Tibial artery (tissue), 4 donors: Measurements from ENCODE around the gene RAD51B.
A peak's percentile ranks its signal among the peaks of the same experiment; 100 is the strongest.

ENCODE experiments used
- DNase-seq, 2 donors: peaks; one replicate each; pipeline ENCODE4 v3.0.0-alpha.2; 2019
- H3K27ac ChIP-seq, 2 donors: fragments of 200-600 bp; sonication (generic) in 1 of 2; 1 replicate in 1 of 2; 2 replicates in 1 of 2; pipeline ENCODE4 v1.5.1; 2018 to 2019; ENCODE audit warnings: mild to moderate bottlenecking in 1 of 2
- H3K27me3 ChIP-seq, 2 donors: fragments of 200-600 bp; sonication (generic) in 1 of 2; one replicate each; pipeline versions ENCODE4 v1.5.1 to v1.6.0; 2016 to 2019
- H3K36me3 ChIP-seq, 3 donors: fragments of 200-600 bp; sonication (generic) in 2 of 3; one replicate each; pipeline ENCODE4 v1.5.1; 2016 to 2019; ENCODE audit warnings: mild to moderate bottlenecking in 2 of 3
- H3K4me1 ChIP-seq, 4 donors: fragments of 200-600 bp; sonication (generic) in 2 of 4; 1 replicate in 3 of 4; 2 replicates in 1 of 4; pipeline ENCODE4 v1.5.1; 2016 to 2019
- H3K4me3 ChIP-seq, 2 donors: fragments of 200-600 bp; sonication (generic) in 1 of 2; 1 replicate in 1 of 2; 2 replicates in 1 of 2; pipeline ENCODE4 v1.5.1; 2018 to 2019; ENCODE audit warnings: mild to moderate bottlenecking in 2 of 2
- H3K9me3 ChIP-seq, 3 donors: fragments of 200-600 bp; sonication (generic) in 1 of 3; one replicate each; pipeline ENCODE4 v1.5.1; 2016 to 2019
- intact Hi-C: fragments of 100-400 bp; cut with DNase I; formaldehyde crosslinking; loops from one replicate; pipeline ENCODE4 v1.15.0; 2023; ENCODE audit warnings: low total_unique reads
- TF ChIP-seq, protein P1 (sequence below), 2 experiments: fragments of 200-600 bp in 1 of 2; fragments of 450-650 bp in 1 of 2; IDR thresholded peaks; one replicate each; pipeline ENCODE4 v1.5.1; 2017 to 2019; ENCODE audit warnings: antibody characterized with exemption in 2 of 2, mild to moderate bottlenecking in 1 of 2, moderate library complexity in 1 of 2

RAD51B gene

DNA sequence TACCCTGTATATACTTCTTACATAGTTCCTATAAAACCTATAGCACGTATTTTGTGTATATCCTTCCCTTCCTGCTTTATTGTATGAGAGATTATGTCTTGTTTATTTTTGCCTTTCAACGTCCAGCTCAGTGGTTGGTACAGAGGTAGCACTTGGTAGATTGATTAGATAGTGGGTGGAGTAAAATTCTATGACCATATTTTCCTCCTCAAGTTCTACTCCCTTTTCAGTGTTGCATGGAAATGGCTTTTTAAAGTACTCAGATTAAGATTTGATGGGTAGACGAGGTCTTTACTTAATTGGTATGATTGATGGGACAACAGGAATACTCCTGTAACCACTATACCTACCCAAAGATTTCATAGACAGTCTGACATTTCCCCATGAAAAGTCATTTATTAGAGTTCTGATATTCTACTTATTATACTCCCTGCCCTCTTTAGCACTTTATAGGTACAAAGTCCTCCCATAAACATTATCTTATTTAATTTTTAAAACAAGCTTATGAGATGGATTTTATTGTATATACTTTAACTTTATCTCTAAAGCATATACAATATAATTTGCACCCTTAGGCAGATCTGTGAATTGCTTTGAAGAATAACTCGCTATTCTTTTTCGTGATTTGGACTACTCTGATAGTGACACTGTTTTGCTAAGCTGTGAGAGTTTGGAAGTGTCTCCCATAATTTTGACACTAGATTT lies 348.0 kb downstream of the RAD51B start:
- Histone ChIP-seq H3K9me3 (no peaks in the 10 kb centered on the region), H3K27ac (no peak overlapping the region), H3K27me3 (no peaks in the 10 kb centered on the region), H3K36me3 (no peaks in the 10 kb centered on the region), H3K4me1 (peaks cover 0 to 37% (median 29%) of the 10 kb centered on the region in 4 donors), H3K4me3 (no peak overlapping the region)
- intact Hi-C loops: no loop called here
- no peak for DNase-seq
- TF ChIP-seq, protein P1, sequence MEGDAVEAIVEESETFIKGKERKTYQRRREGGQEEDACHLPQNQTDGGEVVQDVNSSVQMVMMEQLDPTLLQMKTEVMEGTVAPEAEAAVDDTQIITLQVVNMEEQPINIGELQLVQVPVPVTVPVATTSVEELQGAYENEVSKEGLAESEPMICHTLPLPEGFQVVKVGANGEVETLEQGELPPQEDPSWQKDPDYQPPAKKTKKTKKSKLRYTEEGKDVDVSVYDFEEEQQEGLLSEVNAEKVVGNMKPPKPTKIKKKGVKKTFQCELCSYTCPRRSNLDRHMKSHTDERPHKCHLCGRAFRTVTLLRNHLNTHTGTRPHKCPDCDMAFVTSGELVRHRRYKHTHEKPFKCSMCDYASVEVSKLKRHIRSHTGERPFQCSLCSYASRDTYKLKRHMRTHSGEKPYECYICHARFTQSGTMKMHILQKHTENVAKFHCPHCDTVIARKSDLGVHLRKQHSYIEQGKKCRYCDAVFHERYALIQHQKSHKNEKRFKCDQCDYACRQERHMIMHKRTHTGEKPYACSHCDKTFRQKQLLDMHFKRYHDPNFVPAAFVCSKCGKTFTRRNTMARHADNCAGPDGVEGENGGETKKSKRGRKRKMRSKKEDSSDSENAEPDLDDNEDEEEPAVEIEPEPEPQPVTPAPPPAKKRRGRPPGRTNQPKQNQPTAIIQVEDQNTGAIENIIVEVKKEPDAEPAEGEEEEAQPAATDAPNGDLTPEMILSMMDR (IDR thresholded peaks at IDR 0.05): no peak

DNA sequence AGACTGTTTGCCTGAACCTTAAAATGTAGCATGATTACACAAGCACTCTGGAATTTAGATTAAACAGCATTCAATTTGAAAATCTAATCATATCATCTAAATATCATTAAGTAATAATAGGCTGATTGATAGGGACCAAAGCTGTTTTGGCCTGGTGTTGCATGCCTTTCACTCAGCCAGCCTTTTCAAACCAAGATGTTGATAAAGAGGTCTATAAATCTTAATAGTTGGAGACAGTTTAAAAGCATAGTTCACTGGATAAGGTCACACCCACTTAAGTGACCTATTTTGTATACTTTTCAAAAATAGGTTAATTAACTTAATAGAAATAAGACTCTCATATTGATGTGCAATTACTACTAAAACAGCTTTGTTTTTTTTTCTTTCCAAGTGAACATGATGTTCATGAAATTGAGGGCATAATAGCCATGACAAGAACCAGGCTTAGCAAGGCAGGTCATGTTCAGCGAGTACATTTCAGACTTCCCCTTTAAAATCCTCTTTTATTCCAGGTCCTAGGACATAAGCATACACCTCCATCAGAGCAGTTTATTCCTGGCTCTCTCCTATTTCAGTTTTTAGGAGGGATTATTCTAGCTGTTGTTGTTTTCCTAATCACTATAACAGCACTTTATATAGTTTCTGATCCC lies 349.0 kb downstream of the RAD51B start:
- no peak for DNase-seq
- TF ChIP-seq, protein P1 (IDR thresholded peaks at IDR 0.05): no peak
- Histone ChIP-seq H3K4me3 (no peak overlapping the region), H3K9me3 (no peaks in the 10 kb centered on the region), H3K27ac (peak overlapping the region; percentile 15 to 49), H3K4me1 (peaks cover 0 to 44% (median 34%) of the 10 kb centered on the region in 4 donors), H3K36me3 (no peaks in the 10 kb centered on the region), H3K27me3 (no peaks in the 10 kb centered on the region)
- intact Hi-C loops: no loop called here

DNA sequence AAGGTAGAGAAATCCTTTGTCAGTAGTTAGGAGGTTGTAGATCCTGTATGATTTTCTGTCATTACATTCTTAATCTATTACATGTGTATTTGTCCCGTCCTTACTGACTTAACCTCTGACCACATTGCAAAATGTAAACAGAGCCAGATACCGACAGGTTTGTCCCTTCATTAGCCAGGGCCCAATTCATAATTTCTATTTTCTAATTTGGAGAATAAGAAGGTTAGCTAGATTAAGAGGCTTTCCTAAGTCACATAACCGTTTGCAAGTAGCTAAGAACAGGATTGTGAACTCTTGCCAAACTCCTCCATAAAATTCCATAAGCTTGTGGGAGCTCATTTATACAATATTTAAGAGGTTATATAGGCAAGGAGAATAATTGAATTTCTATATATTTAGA lies 352.6 kb downstream of the RAD51B start:
- Histone ChIP-seq H3K27me3 (no peaks in the 10 kb centered on the region), H3K4me3 (no peak overlapping the region), H3K27ac (no peak overlapping the region), H3K9me3 (no peaks in the 10 kb centered on the region), H3K4me1 (peaks cover 0 to 26% (median 18%) of the 10 kb centered on the region in 4 donors), H3K36me3 (no peaks in the 10 kb centered on the region)
- TF ChIP-seq, protein P1 (IDR thresholded peaks at IDR 0.05): no peak
- intact Hi-C loops: no loop called here
- no peak for DNase-seq

- no peaks in the 10 kb centered on the region for H3K36me3 ChIP-seq
- TF ChIP-seq, protein P1 (IDR thresholded peaks at IDR 0.05): no peak
- intact Hi-C loops: no loop called here
- no peaks in the 10 kb centered on the region for H3K27me3 ChIP-seq
- no peaks in the 10 kb centered on the region for H3K9me3 ChIP-seq
- DNase-seq: no peak
- H3K27ac ChIP-seq: no peak overlapping the region
- no peak overlapping the region for H3K4me3 ChIP-seq
- peaks cover 0 to 26% (median 18%) of the 10 kb centered on the region in 4 donors for H3K4me1 ChIP-seq
These were observed 353.0 kb downstream of the RAD51B start for GRCh38 chr14:68172627-68173026.

GRCh38 chr14:68173227-68173972 lies 353.8 kb downstream of the RAD51B start:
- H3K27me3 ChIP-seq: no peaks in the 10 kb centered on the region
- peaks cover 0 to 21% (median 14%) of the 10 kb centered on the region in 4 donors for H3K4me1 ChIP-seq
- no peak overlapping the region for H3K27ac ChIP-seq
- DNase-seq: no peak
- no peak overlapping the region for H3K4me3 ChIP-seq
- TF ChIP-seq, protein P1 (IDR thresholded peaks at IDR 0.05): no peak
- intact Hi-C loops: no loop called here
- no peaks in the 10 kb centered on the region for H3K36me3 ChIP-seq
- H3K9me3 ChIP-seq: no peaks in the 10 kb centered on the region
